Fibroblast of upper back skin (primary cell): ENCODE measurements around the gene RASGEF1C.

Source experiments
- DNase-seq: peaks from one replicate; pipeline ENCODE4 v3.0.0-alpha.2; 2013

The RASGEF1C gene

GRCh38 chr5:180179442-180180420 lies 29.3 kb downstream of the RASGEF1C start:
- no peak for DNase-seq

GRCh38 chr5:180178531-180179441 lies 30.2 kb downstream of the RASGEF1C start:
- no peak for DNase-seq

- DNase-seq = no peak
Measured at GRCh38 chr5:180176191-180176590, 32.8 kb downstream of the RASGEF1C start.

GRCh38 chr5:180175015-180175431 lies 34.0 kb downstream of the RASGEF1C start:
- no peak for DNase-seq

- DNase-seq = no peak
Measured at GRCh38 chr5:180174587-180174972, 34.4 kb downstream of the RASGEF1C start.

GRCh38 chr5:180173875-180174586 lies 35.0 kb downstream of the RASGEF1C start:
- no peak for DNase-seq

- no peak for DNase-seq
Measured at GRCh38 chr5:180173198-180173544, 35.8 kb downstream of the RASGEF1C start.

- DNase-seq = no peak
Measured at GRCh38 chr5:180172447-180173197, 36.4 kb downstream of the RASGEF1C start.

- no peak for DNase-seq
Measured at GRCh38 chr5:180171568-180172094, 37.4 kb downstream of the RASGEF1C start.

GRCh38 chr5:180170810-180171567 lies 38.0 kb downstream of the RASGEF1C start:
- no peak for DNase-seq

- DNase-seq = no peak
Measured at GRCh38 chr5:180170106-180170809, 38.8 kb downstream of the RASGEF1C start.

- no peak for DNase-seq
Measured at GRCh38 chr5:180169248-180170105, 39.5 kb downstream of the RASGEF1C start.

GRCh38 chr5:180168758-180169157 lies 40.3 kb downstream of the RASGEF1C start:
- DNase-seq = no peak

GRCh38 chr5:180166176-180166575 lies 42.8 kb downstream of the RASGEF1C start:
- no peak for DNase-seq

GRCh38 chr5:180162304-180162661 lies 46.7 kb downstream of the RASGEF1C start:
- DNase-seq = no peak

GRCh38 chr5:180161420-180162303 lies 47.3 kb downstream of the RASGEF1C start:
- no peak for DNase-seq

- DNase-seq = no peak
Measured at GRCh38 chr5:180160789-180161188, 48.2 kb downstream of the RASGEF1C start.

GRCh38 chr5:180160215-180160614 lies 48.8 kb downstream of the RASGEF1C start:
- no peak for DNase-seq
